ENCODE measurements around the gene SGPP2.

Gene SGPP2

DNA sequence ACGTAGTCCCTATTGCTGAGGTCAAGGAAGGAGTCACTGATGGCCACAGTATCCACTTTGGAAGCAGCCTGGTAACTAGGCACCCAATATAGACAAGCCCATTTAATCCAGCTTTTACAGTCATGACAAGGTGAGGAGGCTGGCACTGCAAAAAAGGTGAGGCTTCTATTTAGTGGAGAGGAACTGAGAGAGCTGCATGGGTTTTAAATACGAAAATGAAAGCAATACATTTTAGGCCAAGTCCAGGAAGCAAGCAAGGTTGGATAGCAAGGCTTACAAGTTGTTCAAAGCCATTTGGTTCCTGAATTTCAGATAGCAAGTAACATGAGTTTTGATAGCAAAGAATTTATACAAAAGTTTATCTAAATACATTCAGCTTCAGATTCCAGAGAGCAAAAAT is 80.4 kb downstream of the SGPP2 start:
- TF ChIP-seq, protein P1, sequence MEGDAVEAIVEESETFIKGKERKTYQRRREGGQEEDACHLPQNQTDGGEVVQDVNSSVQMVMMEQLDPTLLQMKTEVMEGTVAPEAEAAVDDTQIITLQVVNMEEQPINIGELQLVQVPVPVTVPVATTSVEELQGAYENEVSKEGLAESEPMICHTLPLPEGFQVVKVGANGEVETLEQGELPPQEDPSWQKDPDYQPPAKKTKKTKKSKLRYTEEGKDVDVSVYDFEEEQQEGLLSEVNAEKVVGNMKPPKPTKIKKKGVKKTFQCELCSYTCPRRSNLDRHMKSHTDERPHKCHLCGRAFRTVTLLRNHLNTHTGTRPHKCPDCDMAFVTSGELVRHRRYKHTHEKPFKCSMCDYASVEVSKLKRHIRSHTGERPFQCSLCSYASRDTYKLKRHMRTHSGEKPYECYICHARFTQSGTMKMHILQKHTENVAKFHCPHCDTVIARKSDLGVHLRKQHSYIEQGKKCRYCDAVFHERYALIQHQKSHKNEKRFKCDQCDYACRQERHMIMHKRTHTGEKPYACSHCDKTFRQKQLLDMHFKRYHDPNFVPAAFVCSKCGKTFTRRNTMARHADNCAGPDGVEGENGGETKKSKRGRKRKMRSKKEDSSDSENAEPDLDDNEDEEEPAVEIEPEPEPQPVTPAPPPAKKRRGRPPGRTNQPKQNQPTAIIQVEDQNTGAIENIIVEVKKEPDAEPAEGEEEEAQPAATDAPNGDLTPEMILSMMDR (IDR thresholded peaks at IDR 0.05), result no peak
- TF ChIP-seq ZFX (IDR thresholded peaks at IDR 0.05; ENCODE audit: borderline replicate concordance), result no peak
- no peak overlapping the region for H3K27ac ChIP-seq

DNA sequence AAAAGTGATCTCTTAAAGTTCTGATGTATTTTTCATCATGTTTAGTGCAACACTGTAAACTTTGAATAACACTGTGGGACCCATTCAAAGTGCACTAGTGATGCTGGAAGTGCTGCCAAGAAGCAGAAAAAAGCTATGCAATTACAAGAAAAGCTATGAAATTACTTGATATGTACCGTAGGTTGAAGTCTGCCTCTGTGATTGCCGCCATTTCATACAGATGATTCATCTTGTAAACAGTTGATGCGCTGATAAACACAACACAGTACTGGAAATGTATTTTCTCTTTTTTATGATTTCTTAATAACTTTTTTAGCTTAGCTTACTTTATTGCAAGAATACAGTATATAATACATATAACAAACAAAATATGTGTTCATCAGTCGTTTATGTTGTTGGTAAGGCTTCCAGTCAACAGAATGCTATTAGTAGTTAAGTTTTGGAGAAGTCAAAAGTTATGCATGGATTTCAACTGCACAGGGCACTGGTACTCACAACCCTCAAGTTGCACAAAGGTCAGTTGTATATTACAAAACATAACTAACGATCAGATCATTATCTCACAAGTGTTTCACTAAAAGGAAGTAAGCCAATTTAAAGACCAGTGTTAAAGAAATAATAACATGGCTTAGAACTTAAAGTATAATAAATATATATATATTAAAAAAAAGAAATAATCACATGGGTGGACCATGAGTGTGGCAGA is 82.0 kb downstream of the SGPP2 start:
- TF ChIP-seq, protein P1 (IDR thresholded peaks at IDR 0.05), result no peak
- no peak for TF ChIP-seq ZFX (IDR thresholded peaks at IDR 0.05; ENCODE audit: borderline replicate concordance)
- no peak overlapping the region for H3K27ac ChIP-seq

DNA sequence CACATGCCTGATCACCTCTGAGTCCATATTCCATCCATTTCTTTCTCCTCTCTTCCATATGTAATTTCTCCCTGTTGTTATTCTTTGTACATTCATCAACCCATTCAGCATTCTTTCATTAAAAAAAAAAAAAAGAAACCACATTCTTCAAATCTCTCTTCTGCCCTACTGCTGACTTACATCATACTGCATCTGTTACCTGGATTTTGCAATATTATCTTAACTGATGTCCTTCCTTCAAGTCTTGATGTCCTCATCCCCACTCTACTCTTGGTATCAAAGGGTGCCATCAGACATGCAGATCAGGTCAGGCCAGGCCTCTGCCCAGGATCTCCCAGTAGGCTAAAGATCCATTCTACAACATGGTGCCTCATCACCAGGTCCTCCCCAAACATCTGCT is 90.6 kb downstream of the SGPP2 start:
- H3K27ac ChIP-seq, result no peak overlapping the region
- TF ChIP-seq, protein P1 (IDR thresholded peaks at IDR 0.05), result no peak
- no peak for TF ChIP-seq ZFX (IDR thresholded peaks at IDR 0.05; ENCODE audit: borderline replicate concordance)

DNA sequence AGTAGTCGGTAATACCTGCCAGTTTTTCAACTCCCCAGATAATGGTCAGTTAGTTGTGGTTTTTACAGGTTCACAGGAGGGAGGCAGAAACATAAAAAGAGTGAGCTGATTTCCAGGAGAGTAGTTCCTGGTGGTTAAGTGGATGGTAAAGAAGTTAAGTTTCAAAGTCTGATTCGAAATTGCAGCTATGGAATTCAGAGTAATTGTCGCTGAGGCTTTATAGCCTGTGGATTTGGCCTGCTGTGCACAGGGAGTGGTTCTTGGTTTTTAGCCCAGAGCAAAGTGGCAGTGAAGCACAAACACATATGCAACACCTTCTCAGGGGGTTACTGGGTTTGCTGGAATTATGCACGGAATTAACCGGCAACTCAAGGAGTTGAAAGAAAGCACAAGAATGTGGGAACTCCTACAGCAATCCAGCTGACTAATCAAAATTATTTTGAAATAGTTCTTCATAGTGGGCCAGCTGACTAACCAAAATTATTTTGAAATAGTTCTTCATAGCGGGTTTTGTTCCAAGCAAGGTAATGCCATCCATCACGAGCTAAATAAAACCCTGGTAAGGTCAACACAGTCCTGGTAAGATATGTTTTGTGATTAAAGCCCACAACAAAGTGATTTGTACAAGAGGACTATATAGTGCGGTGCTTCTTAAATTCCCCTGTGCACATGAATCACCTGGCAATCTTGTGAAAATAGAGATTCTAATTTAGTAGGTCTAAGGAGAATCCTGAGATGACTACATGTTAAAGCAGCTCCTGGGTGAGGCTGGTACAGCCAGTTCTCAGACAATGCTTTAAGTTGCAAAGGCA is 94.4 kb downstream of the SGPP2 start:
- no peak overlapping the region for H3K27ac ChIP-seq
- TF ChIP-seq ZFX (IDR thresholded peaks at IDR 0.05; ENCODE audit: borderline replicate concordance), result no peak
- TF ChIP-seq, protein P1 (IDR thresholded peaks at IDR 0.05), result no peak

DNA sequence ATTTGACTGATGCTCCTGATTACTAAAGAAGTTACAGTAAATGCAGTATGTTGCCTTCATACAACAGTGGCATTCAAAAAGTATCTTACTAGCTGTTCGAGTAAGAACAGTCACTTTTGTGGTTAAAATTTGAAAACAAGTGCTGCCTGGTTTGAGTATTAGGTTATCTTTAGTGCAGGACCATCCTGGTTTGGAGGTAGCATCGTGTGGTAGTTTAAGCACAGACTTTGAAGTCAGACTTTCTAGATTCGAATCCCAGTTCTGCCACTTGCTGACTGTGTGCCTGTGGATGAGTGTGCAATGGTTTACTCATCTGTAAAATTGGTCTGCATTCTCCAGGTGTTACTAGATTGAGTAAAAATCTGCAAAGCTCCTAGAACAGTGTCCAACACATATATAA is 96.8 kb downstream of the SGPP2 start:
- TF ChIP-seq, protein P1 (IDR thresholded peaks at IDR 0.05), result no peak
- TF ChIP-seq ZFX (IDR thresholded peaks at IDR 0.05; ENCODE audit: borderline replicate concordance), result no peak
- H3K27ac ChIP-seq, result no peak overlapping the region

DNA sequence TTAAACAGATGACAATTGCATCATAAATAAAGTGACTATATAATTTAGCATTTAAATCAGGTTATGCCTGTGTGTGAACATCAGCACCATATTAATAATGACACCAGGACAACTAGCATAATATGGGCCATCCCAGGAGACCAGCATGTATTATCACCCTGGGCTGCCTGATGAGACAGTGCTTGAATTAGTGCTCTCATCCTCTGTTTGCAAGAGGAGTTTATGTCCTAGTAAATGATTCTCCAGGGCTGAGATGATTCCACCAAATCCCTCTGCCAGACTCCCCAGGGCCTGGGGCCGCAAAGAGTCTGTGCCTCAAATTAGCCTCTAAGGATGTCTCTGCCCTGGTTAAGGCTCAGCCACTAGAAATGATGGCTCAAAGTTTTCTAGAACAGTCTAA is 97.7 kb downstream of the SGPP2 start:
- no peak for TF ChIP-seq ZFX (IDR thresholded peaks at IDR 0.05; ENCODE audit: borderline replicate concordance)
- H3K27ac ChIP-seq, result no peak overlapping the region

DNA sequence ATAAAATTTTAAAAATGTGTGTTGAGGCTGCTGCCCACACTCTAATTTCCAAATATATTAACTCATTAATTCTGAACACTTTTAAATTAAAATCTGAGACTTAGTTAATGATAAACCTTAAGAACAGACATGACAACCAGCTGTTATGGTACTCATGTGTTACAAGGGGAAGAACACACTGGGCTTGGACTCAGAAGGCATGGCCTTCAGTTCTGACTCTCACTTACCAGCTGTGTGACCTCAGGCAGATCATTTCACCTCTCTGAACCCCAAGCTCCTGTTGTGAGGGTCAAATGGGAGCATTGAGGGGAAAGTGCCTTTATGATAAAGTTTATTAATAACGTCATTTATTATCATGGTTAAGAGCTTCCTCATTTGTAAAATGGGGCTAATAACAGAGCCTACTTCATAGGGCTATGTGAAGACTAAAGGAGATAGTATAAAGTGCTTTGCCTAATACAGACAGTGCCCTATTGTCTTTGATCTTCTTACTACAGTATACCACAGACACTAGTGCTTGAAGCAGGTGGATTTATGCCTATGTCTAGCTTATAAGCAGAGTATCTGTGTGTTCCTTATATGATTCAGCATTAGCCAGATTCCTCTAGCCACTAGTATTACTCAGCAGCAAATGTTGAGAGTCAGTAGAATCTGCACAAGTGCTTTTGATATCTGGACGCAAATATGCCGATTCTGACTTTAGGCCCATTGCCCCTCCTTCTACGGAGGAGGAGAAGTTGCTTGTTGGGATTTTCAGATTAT is 99.6 kb downstream of the SGPP2 start:
- no peak overlapping the region for H3K27ac ChIP-seq
- TF ChIP-seq, protein P1 (IDR thresholded peaks at IDR 0.05), result no peak
- TF ChIP-seq ZFX (IDR thresholded peaks at IDR 0.05; ENCODE audit: borderline replicate concordance), result no peak

Measured in 22Rv1 (cell line).